Mesothelial cell of epicardium (in vitro differentiated cells): ENCODE data around the gene DUSP10. TPM values are rescaled to one million over a fixed set of nuclear protein-coding genes. Genes with fewer than 3 reads are reported as not detected.

Experiments used
- DNase-seq, 2 experiments: peaks; one replicate each; pipeline ENCODE4 v3.0.0; 2021; ENCODE audit warnings: low spot score in 2 of 2; ENCODE audit not compliant: unreplicated experiment in 2 of 2
- H3K27ac Mint-ChIP-seq: 2 replicates; pipeline ENCODE4 v1.8.0; 2021; ENCODE audit warnings: mixed read lengths
- H3K27me3 Mint-ChIP-seq: 2 replicates; pipeline ENCODE4 v1.8.0; 2021; ENCODE audit warnings: low read depth, mixed read lengths
- H3K36me3 Mint-ChIP-seq: 2 replicates; pipeline ENCODE4 v1.8.0; 2021; ENCODE audit warnings: mixed read lengths
- H3K4me1 Mint-ChIP-seq: 2 replicates; pipeline ENCODE4 v1.8.0; 2021; ENCODE audit warnings: mixed read lengths
- H3K4me3 Mint-ChIP-seq: 2 replicates; pipeline ENCODE4 v1.8.0; 2021; ENCODE audit warnings: mild to moderate bottlenecking, moderate library complexity, mixed read lengths
- H3K9me3 Mint-ChIP-seq: 2 replicates; pipeline ENCODE4 v1.8.0; 2021; ENCODE audit warnings: mixed read lengths
- CTCF ChIP-seq: fragments of 200-600 bp; sonication (generic); IDR thresholded peaks from one replicate; pipeline ENCODE4 v1.5.0; 2021; ENCODE audit warnings: antibody characterized with exemption; ENCODE audit not compliant: unreplicated experiment
- total RNA-seq: library from RNA; stranded (reverse); gene quantifications from 3 replicates; pipeline ENCODE4 v1.2.1, GENCODE V29; 2021

Gene DUSP10
- total RNA-seq, 1 donor from 2014 or later = 4.0 TPM

- peaks cover 73% of the 10 kb centered on the region for H3K4me1 Mint-ChIP-seq
- no peak for DNase-seq
- no peak for TF ChIP-seq CTCF
- H3K9me3 Mint-ChIP-seq = no peaks in the 10 kb centered on the region
- H3K36me3 Mint-ChIP-seq = no peaks in the 10 kb centered on the region
- H3K4me3 Mint-ChIP-seq = no peak overlapping the region
- peak overlapping the region; percentile 66 for H3K27ac Mint-ChIP-seq
- H3K27me3 Mint-ChIP-seq = no peaks in the 10 kb centered on the region
Measured at GRCh38 chr1:221716713-221717484, 25.0 kb downstream of the DUSP10 start.

- Mint-ChIP-seq H3K27ac (peak overlapping the region; percentile 91), H3K36me3 (no peaks in the 10 kb centered on the region)
Measured at GRCh38 chr1:221715321-221716169, 26.3 kb downstream of the DUSP10 start.

GRCh38 chr1:221714227-221715152 lies 27.4 kb downstream of the DUSP10 start:
- no peak for DNase-seq
- no peaks in the 10 kb centered on the region for H3K27me3 Mint-ChIP-seq
- H3K4me1 Mint-ChIP-seq = peaks cover 62% of the 10 kb centered on the region
- peak overlapping the region; percentile 55 for H3K27ac Mint-ChIP-seq
- no peaks in the 10 kb centered on the region for H3K36me3 Mint-ChIP-seq
- H3K9me3 Mint-ChIP-seq = no peaks in the 10 kb centered on the region
- H3K4me3 Mint-ChIP-seq = no peak overlapping the region
- TF ChIP-seq CTCF = no peak

More at GRCh38 chr1:221715321-221716169, 26.3 kb downstream of the DUSP10 start:
- DNase-seq = no peak
- H3K9me3 Mint-ChIP-seq = no peaks in the 10 kb centered on the region
- no peak for TF ChIP-seq CTCF
- H3K4me1 Mint-ChIP-seq = peaks cover 70% of the 10 kb centered on the region
- no peak overlapping the region for H3K4me3 Mint-ChIP-seq
- no peaks in the 10 kb centered on the region for H3K27me3 Mint-ChIP-seq

GRCh38 chr1:221712776-221713431 lies 29.0 kb downstream of the DUSP10 start:
- H3K27ac Mint-ChIP-seq = no peak overlapping the region
- H3K9me3 Mint-ChIP-seq = no peaks in the 10 kb centered on the region
- peaks cover 49% of the 10 kb centered on the region for H3K4me1 Mint-ChIP-seq
- no peak for TF ChIP-seq CTCF
- H3K27me3 Mint-ChIP-seq = no peaks in the 10 kb centered on the region
- no peak overlapping the region for H3K4me3 Mint-ChIP-seq
- no peaks in the 10 kb centered on the region for H3K36me3 Mint-ChIP-seq
- DNase-seq = no peak

- H3K36me3 Mint-ChIP-seq = no peaks in the 10 kb centered on the region
- peaks cover 43% of the 10 kb centered on the region for H3K4me1 Mint-ChIP-seq
- no peaks in the 10 kb centered on the region for H3K9me3 Mint-ChIP-seq
- no peak overlapping the region for H3K27ac Mint-ChIP-seq
- no peaks in the 10 kb centered on the region for H3K27me3 Mint-ChIP-seq
- no peak for DNase-seq
- no peak for TF ChIP-seq CTCF
- H3K4me3 Mint-ChIP-seq = no peak overlapping the region
Measured at GRCh38 chr1:221712198-221712684, 29.6 kb downstream of the DUSP10 start.
